HEK293T (cell line): ENCODE results near the gene FCN2.

Source experiments
- CTCF ChIA-PET: fragments of 350-600 bp; formaldehyde crosslinking; extraction: SDS; loops from one replicate; lab custom pipeline; 2021; ENCODE audit warnings: antibody characterized with exemption, inconsistent platforms; lab: Yijun Ruan, JAX
- POLR2A ChIA-PET: fragments of 350-600 bp; formaldehyde crosslinking; extraction: SDS; loops from one replicate; lab custom pipeline; 2020; ENCODE audit warnings: antibody characterized with exemption, inconsistent platforms; lab: Yijun Ruan, JAX
- DNase-seq: peaks from one replicate; pipeline ENCODE4 v3.0.0; 2012; ENCODE audit warnings: mixed read lengths; ENCODE audit errors: extremely low spot score
- ARNT ChIP-seq: fragments of 450-650 bp; IDR thresholded peaks from 2 replicates; pipeline ENCODE4 v1.6.1; 2017; ENCODE audit warnings: mild to moderate bottlenecking
- BHLHE40 ChIP-seq: fragments of 450-650 bp; IDR thresholded peaks from 2 replicates; pipeline ENCODE4 v1.6.1; 2016; ENCODE audit warnings: mild to moderate bottlenecking, moderate library complexity, borderline replicate concordance
- CTBP1 ChIP-seq: fragments of 450-650 bp; IDR thresholded peaks from 2 replicates; pipeline ENCODE4 v1.6.1; 2016; ENCODE audit warnings: borderline replicate concordance
- ELF4 ChIP-seq: fragments of 450-650 bp; IDR thresholded peaks from 2 replicates; pipeline ENCODE4 v1.6.1; 2017; ENCODE audit warnings: antibody characterized with exemption
- FOXA1 ChIP-seq: fragments of 450-650 bp; IDR thresholded peaks from 2 replicates; pipeline ENCODE4 v1.6.1; 2016; ENCODE audit warnings: mild to moderate bottlenecking
- FOXK2 ChIP-seq: fragments of 450-650 bp; IDR thresholded peaks from 2 replicates; pipeline ENCODE4 v1.6.1; 2016; ENCODE audit warnings: mild to moderate bottlenecking
- FOXM1 ChIP-seq: fragments of 450-650 bp; IDR thresholded peaks from 2 replicates; pipeline ENCODE4 v1.6.1; 2017; ENCODE audit warnings: mild to moderate bottlenecking, borderline replicate concordance
- HDGF ChIP-seq: fragments of 450-650 bp; IDR thresholded peaks from 2 replicates; pipeline ENCODE4 v1.6.1; 2017; ENCODE audit warnings: antibody characterized with exemption, borderline replicate concordance
- L3MBTL2 ChIP-seq: fragments of 450-650 bp; conservative IDR thresholded peaks from 2 replicates; pipeline ENCODE4 v1.6.1; 2016; ENCODE audit warnings: mild to moderate bottlenecking
- LEF1 ChIP-seq: fragments of 450-650 bp; IDR thresholded peaks from 2 replicates; pipeline ENCODE4 v1.6.1; 2017; ENCODE audit warnings: mild to moderate bottlenecking, borderline replicate concordance
- NFRKB ChIP-seq: fragments of 450-650 bp; IDR thresholded peaks from 2 replicates; pipeline ENCODE4 v1.6.1; 2016; ENCODE audit warnings: mild to moderate bottlenecking, moderate library complexity
- PKNOX1 ChIP-seq: fragments of 450-650 bp; IDR thresholded peaks from 2 replicates; pipeline ENCODE4 v1.6.1; 2016
- SP1 ChIP-seq: fragments of 450-650 bp; IDR thresholded peaks from 2 replicates; pipeline ENCODE4 v1.6.1; 2017
- SUZ12 ChIP-seq: fragments of 450-650 bp; IDR thresholded peaks from 2 replicates; pipeline ENCODE4 v1.6.1; 2016; ENCODE audit warnings: mild to moderate bottlenecking
- TARDBP ChIP-seq: fragments of 450-650 bp; IDR thresholded peaks from 2 replicates; pipeline ENCODE4 v1.6.1; 2016
- ZNF384 ChIP-seq: fragments of 450-650 bp; IDR thresholded peaks from 2 replicates; pipeline ENCODE4 v1.6.1; 2016

FCN2 gene

DNA sequence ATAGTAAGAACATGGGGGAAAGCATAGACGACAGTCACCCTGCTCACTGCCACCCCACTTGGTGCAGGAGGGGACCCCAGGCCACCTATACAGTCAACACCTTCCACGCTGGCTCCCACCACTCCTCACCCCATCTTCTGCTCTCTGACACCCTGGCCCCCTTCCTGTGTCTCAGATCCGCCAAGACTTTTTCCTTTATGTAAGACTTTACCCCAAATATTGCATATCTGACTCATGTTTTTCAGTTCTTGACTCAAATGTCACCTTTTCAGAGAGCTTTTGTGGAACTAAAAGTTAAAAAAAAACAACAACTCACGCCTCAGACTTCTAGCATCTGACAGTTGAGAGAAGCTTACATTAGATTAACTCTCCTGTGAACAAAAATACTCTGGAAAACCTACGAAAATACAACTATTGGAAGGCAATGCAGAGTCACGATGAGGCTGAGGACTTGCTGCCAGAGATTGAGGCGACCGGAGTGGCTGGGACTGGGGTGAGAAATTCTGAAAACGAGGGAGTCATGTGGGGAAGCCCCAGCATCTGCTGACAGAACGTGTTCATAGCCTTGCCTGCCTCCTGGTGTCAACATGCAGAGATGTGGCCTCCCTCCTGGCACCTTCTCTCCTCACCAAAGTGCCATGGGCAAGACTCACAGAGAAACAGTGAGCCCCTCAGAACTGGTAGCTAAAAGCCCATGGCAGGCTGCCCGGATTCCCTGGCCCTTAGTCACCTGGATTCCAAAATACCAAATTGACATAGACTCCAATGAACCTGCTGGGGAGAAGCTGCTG lies 22.4 kb upstream of the FCN2 start:
- POLR2A ChIA-PET, result no interaction called here
- no peak for TF ChIP-seq BHLHE40
- no peak for TF ChIP-seq ELF4
- no peak for TF ChIP-seq PKNOX1
- no peak for TF ChIP-seq NFRKB
- TF ChIP-seq ZNF384, result no peak
- no peak for TF ChIP-seq SUZ12
- TF ChIP-seq LEF1, result no peak
- no peak for TF ChIP-seq FOXA1
- no peak for TF ChIP-seq HDGF
- TF ChIP-seq L3MBTL2, result no peak
- no peak for TF ChIP-seq FOXK2
- TF ChIP-seq SP1, result no peak
- no peak for TF ChIP-seq TARDBP
- no peak for TF ChIP-seq FOXM1
- TF ChIP-seq CTBP1, result no peak
- TF ChIP-seq ARNT, result no peak
- DNase-seq, result no peak
- CTCF ChIA-PET, result no interaction called here

GRCh38 chr9:134860510-134860909 lies 20.1 kb upstream of the FCN2 start:
- CTCF ChIA-PET, result no interaction called here
- no peak for DNase-seq
- POLR2A ChIA-PET, result no interaction called here
- TF ChIP-seq PKNOX1, result no peak
- TF ChIP-seq ARNT, result no peak
- no peak for TF ChIP-seq HDGF
- no peak for TF ChIP-seq FOXM1
- no peak for TF ChIP-seq ELF4
- no peak for TF ChIP-seq SUZ12
- no peak for TF ChIP-seq FOXA1
- no peak for TF ChIP-seq BHLHE40
- TF ChIP-seq SP1, result no peak
- TF ChIP-seq CTBP1, result no peak
- TF ChIP-seq L3MBTL2, result no peak

GRCh38 chr9:134861595-134862334 lies 18.8 kb upstream of the FCN2 start:
- TF ChIP-seq NFRKB (no peak), ARNT (no peak), LEF1 (no peak), HDGF (no peak), ELF4 (no peak), FOXM1 (no peak), L3MBTL2 (no peak), BHLHE40 (no peak), SP1 (no peak), FOXA1 (no peak), TARDBP (no peak), FOXK2 (no peak), SUZ12 (no peak), PKNOX1 (no peak), CTBP1 (no peak), ZNF384 (no peak)
- ChIA-PET POLR2A (no interaction called here), CTCF (no interaction called here)
- no peak for DNase-seq

DNA sequence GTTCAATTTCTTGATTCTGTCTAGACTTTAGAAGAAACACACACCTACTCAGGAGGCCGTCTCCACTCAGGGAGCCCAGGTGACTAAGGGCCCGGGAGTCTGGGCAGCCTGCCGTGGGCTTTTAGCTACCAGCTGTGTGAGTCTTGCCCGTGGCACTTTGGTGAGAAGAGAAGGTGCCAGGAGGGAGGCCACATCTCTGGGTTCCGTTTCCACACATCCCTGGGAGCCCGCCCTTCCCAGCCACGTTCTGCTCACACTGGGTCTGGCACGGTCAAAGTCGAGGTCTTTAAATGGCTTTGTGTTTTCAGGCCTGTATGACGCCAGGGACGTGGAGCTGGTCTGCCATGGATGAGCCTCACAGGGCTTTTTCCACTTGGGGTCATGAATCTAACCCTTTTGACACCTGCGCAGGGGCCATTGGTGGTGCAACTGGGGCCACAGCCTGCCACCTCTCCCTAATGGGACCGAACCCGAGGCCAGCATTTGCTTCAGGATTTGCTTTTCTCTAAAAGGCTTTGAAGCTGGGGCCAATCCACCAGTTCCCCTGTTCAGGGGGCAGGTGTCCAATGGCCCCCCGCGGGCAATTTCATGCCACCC lies 17.2 kb upstream of the FCN2 start:
- TF ChIP-seq TARDBP (no peak), ARNT (no peak), SUZ12 (no peak), HDGF (no peak), FOXA1 (no peak), L3MBTL2 (no peak), CTBP1 (no peak), FOXK2 (no peak), SP1 (no peak), LEF1 (no peak), ZNF384 (no peak), BHLHE40 (no peak), ELF4 (no peak), PKNOX1 (no peak), NFRKB (no peak), FOXM1 (no peak)
- ChIA-PET POLR2A (no interaction called here), CTCF (no interaction called here)
- no peak for DNase-seq
